ENCODE measurements around the gene ALKBH6. TPM values are rescaled to one million over a fixed set of nuclear protein-coding genes. Genes with fewer than 3 reads are reported as not detected.

The ALKBH6 gene
- polyA plus RNA-seq (2011; rRNA removed) (17.5 and 19.5 TPM in 2 replicates), polyA minus RNA-seq (2011; rRNA and poly(A)+ RNA removed) (7.3 and 7.9 TPM in 2 replicates)

- no peak for TF ChIP-seq CTCF (IDR thresholded peaks at IDR 0.05; ENCODE audit: insufficient read depth, low read depth, low read length)
- no peaks in the 10 kb centered on the region for H3K27me3 ChIP-seq (ENCODE audit: control insufficient read depth, insufficient read depth, low read length)
- CTCF ChIA-PET = interaction anchor here (0.8 to 1.6 kb wide), 5 partner anchors 9 to 133 kb away, joined by 3 to 5 read pairs (median 3); partner anchors contain the start of genes THAP8 and WDR62
- DNase-seq (ENCODE audit: low read depth) = peak; percentile 95
- H3K36me3 ChIP-seq (ENCODE audit: control insufficient read depth, insufficient read depth, low read length) = peaks cover 18% of the 10 kb centered on the region
- peak within 1 kb of the TSS; percentile 91 for H3K4me3 ChIP-seq (ENCODE audit: low read depth, low read length)
- POLR2A ChIA-PET = interaction anchor here (1.0 kb wide), 1 partner anchor 28 kb away, joined by 12 read pairs; no protein-coding TSS in a partner anchor
Observed at GRCh38 chr19:36014012-36014924, at the start of gene ALKBH6. Gene ALKBH6, minus strand, starts transcription at chr19:36014213. Its CDS starts 816 bp downstream, at chr19:36013397.

GRCh38 chr19:36061367-36061766 is 47.4 kb upstream of the ALKBH6 start:
- Histone ChIP-seq H3K4me3 (ENCODE audit: low read depth, low read length) (no peak overlapping the region), H3K27me3 (ENCODE audit: control insufficient read depth, insufficient read depth, low read length) (no peaks in the 10 kb centered on the region), H3K36me3 (ENCODE audit: control insufficient read depth, insufficient read depth, low read length) (no peaks in the 10 kb centered on the region)
- no peak for DNase-seq (ENCODE audit: low read depth)
- POLR2A ChIA-PET = no interaction called here
- CTCF ChIA-PET = interaction anchor here (0.7 to 3.6 kb wide), 11 partner anchors 9 to 955 kb away, joined by 3 to 39 read pairs (median 3); partner anchors contain the start of genes COX7A1, OVOL3, POLR2I and TBCB
- TF ChIP-seq CTCF (IDR thresholded peaks at IDR 0.05; ENCODE audit: insufficient read depth, low read depth, low read length) = no peak

GRCh38 chr19:36060430-36060829 is 46.4 kb upstream of the ALKBH6 start:
- peak; percentile 82 for TF ChIP-seq CTCF (IDR thresholded peaks at IDR 0.05; ENCODE audit: insufficient read depth, low read depth, low read length)
- DNase-seq (ENCODE audit: low read depth) = no peak
- ChIA-PET CTCF (interaction anchor here (0.6 to 3.6 kb wide), 16 partner anchors 10 to 119 kb away, joined by 3 to 39 read pairs (median 4); partner anchors contain the start of genes COX7A1, OVOL3, POLR2I and TBCB), POLR2A (no interaction called here)
- Histone ChIP-seq H3K36me3 (ENCODE audit: control insufficient read depth, insufficient read depth, low read length) (no peaks in the 10 kb centered on the region), H3K4me3 (ENCODE audit: low read depth, low read length) (no peak overlapping the region), H3K27me3 (ENCODE audit: control insufficient read depth, insufficient read depth, low read length) (no peaks in the 10 kb centered on the region)

GRCh38 chr19:36059180-36059910 is 45.3 kb upstream of the ALKBH6 start:
- POLR2A ChIA-PET = no interaction called here
- no peaks in the 10 kb centered on the region for H3K36me3 ChIP-seq (ENCODE audit: control insufficient read depth, insufficient read depth, low read length)
- no peak for TF ChIP-seq CTCF (IDR thresholded peaks at IDR 0.05; ENCODE audit: insufficient read depth, low read depth, low read length)
- CTCF ChIA-PET = interaction anchor here (0.6 to 3.6 kb wide), 10 partner anchors 9 to 1299 kb away, joined by 3 to 39 read pairs (median 8); partner anchors contain the start of genes POLR2I and TBCB
- no peak overlapping the region for H3K4me3 ChIP-seq (ENCODE audit: low read depth, low read length)
- DNase-seq (ENCODE audit: low read depth) = no peak
- H3K27me3 ChIP-seq (ENCODE audit: control insufficient read depth, insufficient read depth, low read length) = no peaks in the 10 kb centered on the region
